RWPE2 (cell line): ENCODE data around the gene WFDC2.

Source experiments
- ATAC-seq: fragments of 200-7000 bp; cut with Tn5 transposase; 3 replicates; pipeline ENCODE4 v1.9.1; 2021; ENCODE audit warnings: low read depth
- DNase-seq: peaks from one replicate; pipeline ENCODE4 v3.0.0-alpha.2; 2020; ENCODE audit warnings: low spot score
- H3K27ac ChIP-seq: fragments of 450-650 bp; 2 replicates; pipeline ENCODE4 v1.5.1; 2017; ENCODE audit warnings: mild to moderate bottlenecking; ENCODE audit not compliant: poor library complexity, severe bottlenecking
- H3K27me3 ChIP-seq: fragments of 250-450 bp; sonication (Bioruptor Pico); 2 replicates; pipeline ENCODE4 v1.5.1; 2021; ENCODE audit warnings: mild to moderate bottlenecking, moderate library complexity; ENCODE audit not compliant: insufficient read depth, poor library complexity, severe bottlenecking
- H3K36me3 ChIP-seq: fragments of 250-450 bp; sonication (Bioruptor Pico); 2 replicates; pipeline ENCODE4 v1.5.1; 2020; ENCODE audit warnings: low read depth, mild to moderate bottlenecking, moderate library complexity
- H3K4me1 ChIP-seq: fragments of 250-450 bp; sonication (Bioruptor Pico); 2 replicates; pipeline ENCODE4 v1.5.1; 2021; ENCODE audit warnings: mild to moderate bottlenecking, moderate library complexity; ENCODE audit not compliant: insufficient read depth, poor library complexity, severe bottlenecking
- H3K4me3 ChIP-seq: fragments of 250-450 bp; sonication (Bioruptor Pico); 2 replicates; pipeline ENCODE4 v1.5.1; 2021; ENCODE audit warnings: mild to moderate bottlenecking, moderate library complexity; ENCODE audit not compliant: severe bottlenecking
- H3K9me3 ChIP-seq: fragments of 250-450 bp; sonication (Bioruptor Pico); 2 replicates; pipeline ENCODE4 v1.5.1; 2021; ENCODE audit warnings: mild to moderate bottlenecking, moderate library complexity; ENCODE audit not compliant: severe bottlenecking
- TF ChIP-seq, protein P1 (sequence below): fragments of 450-650 bp; IDR thresholded peaks from one replicate; pipeline ENCODE4 v1.5.1; 2017; ENCODE audit warnings: mild to moderate bottlenecking, moderate library complexity; ENCODE audit not compliant: poor library complexity, severe bottlenecking

The WFDC2 gene

DNA sequence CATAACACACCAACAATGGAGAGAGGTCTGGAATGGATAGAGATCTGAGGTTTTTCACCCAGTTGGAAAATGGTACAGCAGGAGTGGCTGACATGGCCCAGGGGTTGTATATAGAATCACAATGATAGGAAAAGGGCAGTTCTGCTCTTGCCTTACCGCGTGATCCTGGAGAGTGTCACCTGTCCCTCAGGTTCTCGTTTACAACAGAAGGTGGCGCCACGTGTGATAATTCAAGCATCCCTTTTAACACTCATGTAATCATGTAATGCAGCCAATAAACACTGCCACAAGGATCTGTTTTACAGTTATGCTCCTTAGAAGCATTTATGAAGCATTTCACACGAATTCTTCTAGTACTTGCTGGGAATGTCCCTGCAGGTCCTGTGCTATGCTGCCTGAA, 12.9 kb upstream of the WFDC2 start:
- no peaks in the 10 kb centered on the region for H3K4me1 ChIP-seq
- H3K27ac ChIP-seq, result no peak overlapping the region
- peaks cover 4% of the 10 kb centered on the region for H3K27me3 ChIP-seq
- ATAC-seq, result peak; percentile 22; the same call in 1 of the 3 replicates
- H3K36me3 ChIP-seq, result no peaks in the 10 kb centered on the region
- DNase-seq, result no peak
- TF ChIP-seq, protein P1, sequence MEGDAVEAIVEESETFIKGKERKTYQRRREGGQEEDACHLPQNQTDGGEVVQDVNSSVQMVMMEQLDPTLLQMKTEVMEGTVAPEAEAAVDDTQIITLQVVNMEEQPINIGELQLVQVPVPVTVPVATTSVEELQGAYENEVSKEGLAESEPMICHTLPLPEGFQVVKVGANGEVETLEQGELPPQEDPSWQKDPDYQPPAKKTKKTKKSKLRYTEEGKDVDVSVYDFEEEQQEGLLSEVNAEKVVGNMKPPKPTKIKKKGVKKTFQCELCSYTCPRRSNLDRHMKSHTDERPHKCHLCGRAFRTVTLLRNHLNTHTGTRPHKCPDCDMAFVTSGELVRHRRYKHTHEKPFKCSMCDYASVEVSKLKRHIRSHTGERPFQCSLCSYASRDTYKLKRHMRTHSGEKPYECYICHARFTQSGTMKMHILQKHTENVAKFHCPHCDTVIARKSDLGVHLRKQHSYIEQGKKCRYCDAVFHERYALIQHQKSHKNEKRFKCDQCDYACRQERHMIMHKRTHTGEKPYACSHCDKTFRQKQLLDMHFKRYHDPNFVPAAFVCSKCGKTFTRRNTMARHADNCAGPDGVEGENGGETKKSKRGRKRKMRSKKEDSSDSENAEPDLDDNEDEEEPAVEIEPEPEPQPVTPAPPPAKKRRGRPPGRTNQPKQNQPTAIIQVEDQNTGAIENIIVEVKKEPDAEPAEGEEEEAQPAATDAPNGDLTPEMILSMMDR, result peak; percentile 49
- H3K4me3 ChIP-seq, result no peak overlapping the region
- H3K9me3 ChIP-seq, result no peaks in the 10 kb centered on the region

DNA sequence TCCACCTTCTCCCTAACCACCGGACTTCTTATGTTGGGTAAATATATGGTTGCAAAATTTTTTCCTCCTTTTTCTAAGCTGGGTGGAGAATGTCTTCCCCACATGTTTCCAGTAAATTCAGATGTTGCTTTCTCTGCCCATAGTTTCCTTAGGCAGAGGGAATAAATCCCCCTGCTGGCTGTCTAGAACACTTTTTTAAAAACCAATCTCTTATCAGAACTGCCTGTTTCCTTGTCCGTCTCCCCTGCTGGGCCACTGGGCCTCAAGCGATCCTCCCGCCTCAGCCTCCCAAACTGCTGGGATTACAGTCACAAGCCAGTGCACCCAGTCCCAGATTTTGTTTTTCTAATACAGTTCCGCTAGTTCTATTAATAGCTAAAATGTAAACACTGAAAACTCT, 9.9 kb upstream of the WFDC2 start:
- no peak for DNase-seq
- Histone ChIP-seq H3K36me3 (no peaks in the 10 kb centered on the region), H3K27me3 (peaks cover 27% of the 10 kb centered on the region), H3K9me3 (no peaks in the 10 kb centered on the region), H3K4me1 (no peaks in the 10 kb centered on the region), H3K27ac (no peak overlapping the region), H3K4me3 (no peak overlapping the region)
- peak; percentile 51 for ATAC-seq
- TF ChIP-seq, protein P1, result peak; percentile 58

DNA sequence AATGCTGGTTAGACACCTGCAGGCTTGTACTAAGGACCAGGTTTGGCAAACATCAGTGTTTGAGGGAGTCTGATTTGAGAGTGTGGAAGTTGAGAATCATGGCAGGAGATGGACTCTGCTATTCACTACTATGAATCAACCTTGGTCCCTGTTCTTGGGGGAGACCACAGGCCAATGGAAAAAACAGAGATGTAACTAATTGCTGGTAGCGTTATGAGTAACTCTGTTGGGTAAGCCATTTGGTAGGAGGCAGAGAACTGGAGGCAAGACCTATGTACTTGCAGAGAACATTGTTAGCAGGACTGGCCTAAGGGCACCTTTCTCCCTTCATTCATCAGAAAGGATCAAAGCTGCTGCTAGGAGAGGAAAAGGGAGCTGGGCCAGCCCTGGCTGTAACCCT, 8.3 kb upstream of the WFDC2 start:
- Histone ChIP-seq H3K27me3 (peaks cover 43% of the 10 kb centered on the region), H3K27ac (no peak overlapping the region), H3K4me1 (no peaks in the 10 kb centered on the region), H3K36me3 (no peaks in the 10 kb centered on the region), H3K4me3 (no peak overlapping the region), H3K9me3 (no peaks in the 10 kb centered on the region)
- ATAC-seq (no peak), DNase-seq (no peak)
- TF ChIP-seq, protein P1, result no peak

DNA sequence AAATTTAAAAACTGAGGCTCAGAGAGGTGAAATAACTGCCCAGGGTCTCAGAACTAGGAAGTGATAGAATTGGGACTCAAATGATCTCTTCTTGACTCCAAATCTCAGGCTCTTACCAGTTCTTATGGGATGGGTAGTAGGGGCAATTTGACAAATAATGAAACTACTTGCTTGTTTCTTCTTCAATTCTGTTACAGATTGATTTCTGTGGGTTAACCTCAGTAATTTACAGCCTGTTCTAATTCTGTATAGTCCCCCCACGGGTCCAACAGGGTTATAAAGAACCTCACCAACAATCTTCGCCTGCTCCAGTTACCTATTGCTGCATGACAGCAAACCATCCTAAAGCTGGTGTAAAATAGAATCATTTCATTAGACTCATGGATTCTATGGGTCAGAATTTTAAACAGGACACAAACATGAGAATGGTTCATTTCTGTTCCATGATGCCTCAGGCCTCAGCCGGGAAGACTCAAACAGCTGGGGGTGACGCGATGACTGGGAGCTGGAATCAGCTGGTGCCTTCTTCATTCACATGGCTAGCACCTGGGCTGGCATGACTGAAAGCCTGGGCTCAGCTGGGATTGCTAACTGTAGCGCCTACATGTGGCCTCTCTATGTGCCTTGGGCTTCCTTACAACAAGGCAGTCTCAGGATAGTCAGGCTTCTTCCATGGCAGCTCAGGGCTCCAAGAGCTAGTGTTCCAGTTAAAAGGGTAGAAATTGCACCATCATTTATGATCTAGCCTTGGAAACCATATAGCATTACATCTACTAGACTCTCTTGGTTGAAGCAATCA, 6.6 kb upstream of the WFDC2 start:
- TF ChIP-seq, protein P1, result no peak
- no peak overlapping the region for H3K27ac ChIP-seq
- no peak overlapping the region for H3K4me3 ChIP-seq
- H3K36me3 ChIP-seq, result no peaks in the 10 kb centered on the region
- no peak for DNase-seq
- H3K9me3 ChIP-seq, result no peaks in the 10 kb centered on the region
- H3K27me3 ChIP-seq, result peaks cover 51% of the 10 kb centered on the region
- ATAC-seq, result no peak
- H3K4me1 ChIP-seq, result no peaks in the 10 kb centered on the region

DNA sequence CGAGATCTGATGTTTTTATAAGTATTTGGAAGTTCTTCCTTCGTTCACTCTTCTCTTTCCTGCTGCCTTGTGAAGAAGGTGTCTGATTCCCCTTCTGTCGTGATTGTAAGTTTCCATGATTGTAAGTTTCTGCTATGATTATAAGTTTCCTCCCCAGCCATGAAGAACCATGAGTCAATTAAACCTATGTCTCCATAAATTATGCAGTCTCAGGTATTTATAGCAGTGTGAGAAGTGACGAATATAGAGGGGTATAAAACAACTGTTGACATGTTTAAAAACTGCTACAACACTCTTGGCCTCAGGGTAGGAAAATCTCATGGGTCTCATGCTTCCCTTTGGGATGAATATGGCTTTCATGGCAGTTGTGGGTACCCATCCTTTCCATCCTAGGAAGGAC, 5.8 kb upstream of the WFDC2 start:
- Histone ChIP-seq H3K36me3 (no peaks in the 10 kb centered on the region), H3K27me3 (peaks cover 54% of the 10 kb centered on the region), H3K4me3 (no peak overlapping the region), H3K9me3 (no peaks in the 10 kb centered on the region), H3K27ac (no peak overlapping the region), H3K4me1 (no peaks in the 10 kb centered on the region)
- no peak for ATAC-seq
- TF ChIP-seq, protein P1, result no peak
- no peak for DNase-seq
